Left lung (tissue), 10 donors: ENCODE data around the gene IL16. TPM values are rescaled to one million over a fixed set of nuclear protein-coding genes. Genes with fewer than 3 reads are reported as not detected.
"Not testable (repeated sequence)": the region's sequence is repeated elsewhere in the genome, so short reads cannot be mapped to it uniquely, and the experiment has no call there.

Experiments
- ATAC-seq: fragments of 200-7000 bp; cut with Tn5 transposase; one replicate; pipeline ENCODE4 v1.9.1; 2020; ENCODE audit warnings: moderate library complexity
- DNase-seq, 4 donors: peaks; one replicate each; pipeline ENCODE4 v3.0.0-alpha.2; 2013 to 2020
- H3K27ac ChIP-seq, 2 donors: fragments of 200-600 bp; sonication (generic) in 1 of 2; one replicate each; pipeline versions ENCODE4 v1.5.0 to v1.8.0; 2020 to 2021
- H3K27me3 ChIP-seq, 2 donors: fragments of 200-600 bp; sonication (generic) in 1 of 2; one replicate each; pipeline versions ENCODE4 v1.5.0 to v1.8.0; 2020 to 2021
- H3K36me3 ChIP-seq, 2 donors: fragments of 200-600 bp; sonication (generic) in 1 of 2; one replicate each; pipeline versions ENCODE4 v1.5.0 to v1.8.0; 2020 to 2021
- H3K4me1 ChIP-seq, 2 donors: fragments of 200-600 bp; one replicate each; pipeline ENCODE4 v1.8.0; 2021
- H3K4me3 ChIP-seq, 2 donors: fragments of 200-600 bp; sonication (generic) in 1 of 2; one replicate each; pipeline versions ENCODE4 v1.5.0 to v1.8.0; 2020 to 2021; ENCODE audit warnings: mild to moderate bottlenecking in 1 of 2
- H3K9me3 ChIP-seq, 2 donors: fragments of 200-600 bp; sonication (generic) in 1 of 2; one replicate each; pipeline versions ENCODE4 v1.5.0 to v1.8.0; 2020 to 2021
- intact Hi-C, 2 donors: fragments of 100-400 bp; cut with DNase I; formaldehyde crosslinking; loops; one replicate each; pipeline versions ENCODE4 v1.11.2 to v1.14.2; 2022
- polyA plus RNA-seq, 6 donors: library from polyadenylated mRNA; unstranded; fragments of 120-200 nt; gene quantifications; one replicate each; pipeline ENCODE4 v1.2.1, GENCODE V29; 2013; ENCODE audit not compliant: insufficient read length in 6 of 6
- total RNA-seq, 2 donors: library from RNA; stranded (reverse); fragmentation: NEBNext Ultra II Directional; extraction: Animal tissue kit (Norgen Biotek cat#: 25700); gene quantifications; one replicate each; pipeline ENCODE4 v1.2.1, GENCODE V29; 2021
- TF ChIP-seq, protein P1 (sequence below), 2 donors: fragments of 200-600 bp; sonication (generic) in 1 of 2; IDR thresholded peaks; one replicate each; pipeline versions ENCODE4 v1.5.0 to v1.8.0; 2021; ENCODE audit warnings: antibody characterized with exemption in 2 of 2
- donor health status: DM: no; HTN: yes; CAD: no.
- donor health status: DM: no; HTN: no; CAD: no.

Gene IL16
- total and polyA plus RNA-seq, 8 donors, result 11.4 to 34.3 (median 14.9) TPM

- ATAC-seq, result no peak
- no peak for DNase-seq
- TF ChIP-seq, protein P1, sequence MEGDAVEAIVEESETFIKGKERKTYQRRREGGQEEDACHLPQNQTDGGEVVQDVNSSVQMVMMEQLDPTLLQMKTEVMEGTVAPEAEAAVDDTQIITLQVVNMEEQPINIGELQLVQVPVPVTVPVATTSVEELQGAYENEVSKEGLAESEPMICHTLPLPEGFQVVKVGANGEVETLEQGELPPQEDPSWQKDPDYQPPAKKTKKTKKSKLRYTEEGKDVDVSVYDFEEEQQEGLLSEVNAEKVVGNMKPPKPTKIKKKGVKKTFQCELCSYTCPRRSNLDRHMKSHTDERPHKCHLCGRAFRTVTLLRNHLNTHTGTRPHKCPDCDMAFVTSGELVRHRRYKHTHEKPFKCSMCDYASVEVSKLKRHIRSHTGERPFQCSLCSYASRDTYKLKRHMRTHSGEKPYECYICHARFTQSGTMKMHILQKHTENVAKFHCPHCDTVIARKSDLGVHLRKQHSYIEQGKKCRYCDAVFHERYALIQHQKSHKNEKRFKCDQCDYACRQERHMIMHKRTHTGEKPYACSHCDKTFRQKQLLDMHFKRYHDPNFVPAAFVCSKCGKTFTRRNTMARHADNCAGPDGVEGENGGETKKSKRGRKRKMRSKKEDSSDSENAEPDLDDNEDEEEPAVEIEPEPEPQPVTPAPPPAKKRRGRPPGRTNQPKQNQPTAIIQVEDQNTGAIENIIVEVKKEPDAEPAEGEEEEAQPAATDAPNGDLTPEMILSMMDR (IDR thresholded peaks at IDR 0.05), result no peak
- intact Hi-C loops, result no loop called here
- no peaks in the 10 kb centered on the region for H3K9me3 ChIP-seq
- H3K4me1 ChIP-seq, result no peaks in the 10 kb centered on the region
- no peak overlapping the region for H3K27ac ChIP-seq
- H3K4me3 ChIP-seq, result no peak overlapping the region
- H3K27me3 ChIP-seq, result no peaks in the 10 kb centered on the region
- H3K36me3 ChIP-seq, result no peaks in the 10 kb centered on the region
Measured at GRCh38 chr15:81206018-81206417, 9.3 kb downstream of the IL16 start.

DNA sequence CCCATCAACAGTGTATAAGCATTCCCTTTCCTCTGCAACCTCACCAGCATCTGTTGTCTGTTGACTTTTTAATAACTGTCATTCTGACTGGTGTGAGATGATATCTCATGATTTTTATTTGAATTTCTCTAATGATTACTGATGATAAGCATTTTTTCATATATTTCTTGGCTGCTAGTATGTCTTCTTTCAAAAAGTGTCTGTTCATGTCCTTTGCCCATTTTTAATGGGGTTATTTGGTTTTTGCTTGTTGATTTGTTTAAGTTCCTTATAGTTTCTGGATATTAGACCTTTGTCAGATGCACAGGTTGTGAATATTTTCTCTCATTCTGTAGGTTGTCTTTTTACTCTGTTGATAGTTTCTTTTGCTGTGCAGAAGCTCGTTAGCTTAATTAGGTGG, 11.3 kb downstream of the IL16 start:
- H3K27me3 ChIP-seq, H3K9me3 ChIP-seq, DNase-seq, H3K4me3 ChIP-seq, ATAC-seq, H3K36me3 ChIP-seq, H3K27ac ChIP-seq, H3K4me1 ChIP-seq, intact Hi-C loops: not testable (repeated sequence)

DNA sequence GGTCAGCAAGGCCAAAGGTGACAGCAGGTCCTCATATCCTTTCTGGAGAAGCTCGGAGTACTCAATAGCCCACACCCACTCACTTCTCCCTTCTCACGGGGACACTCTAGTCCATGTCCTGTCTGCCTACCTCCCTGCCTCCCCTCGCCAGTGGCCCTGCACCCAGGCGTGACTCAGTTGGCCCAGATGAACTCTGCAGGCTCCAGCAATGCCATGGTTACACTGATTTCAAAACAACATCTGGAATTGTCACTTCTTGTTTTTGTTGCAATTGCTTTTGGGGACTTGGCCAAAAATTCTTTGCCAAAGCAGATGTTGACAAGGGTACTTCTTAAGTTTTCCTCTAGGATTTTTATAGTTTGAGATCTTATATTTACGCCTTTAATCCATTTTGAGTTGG, 13.0 kb downstream of the IL16 start:
- Histone ChIP-seq H3K27ac (no peak overlapping the region), H3K4me1 (no peaks in the 10 kb centered on the region), H3K36me3 (no peaks in the 10 kb centered on the region), H3K27me3 (no peaks in the 10 kb centered on the region), H3K4me3 (no peak overlapping the region), H3K9me3 (peaks cover 0 to 11% of the 10 kb centered on the region in 2 donors)
- TF ChIP-seq, protein P1 (IDR thresholded peaks at IDR 0.05), result no peak
- ATAC-seq, result no peak
- intact Hi-C loops, result no loop called here
- no peak for DNase-seq

- ATAC-seq (no peak), DNase-seq (no peak)
- intact Hi-C loops, result no loop called here
Measured at GRCh38 chr15:81211376-81211775, 14.7 kb downstream of the IL16 start.

GRCh38 chr15:81213982-81214381, 17.3 kb downstream of the IL16 start:
- Histone ChIP-seq H3K27me3 (no peaks in the 10 kb centered on the region), H3K9me3 (peaks cover 0 to 14% of the 10 kb centered on the region in 2 donors), H3K4me3 (no peak overlapping the region), H3K27ac (no peak overlapping the region), H3K36me3 (no peaks in the 10 kb centered on the region), H3K4me1 (no peaks in the 10 kb centered on the region)
- TF ChIP-seq, protein P1 (IDR thresholded peaks at IDR 0.05), result no peak
- ATAC-seq, result no peak
- no peak for DNase-seq
- intact Hi-C loops, result no loop called here

More at GRCh38 chr15:81211376-81211775, 14.7 kb downstream of the IL16 start:
- Histone ChIP-seq H3K27ac (no peak overlapping the region), H3K27me3 (no peaks in the 10 kb centered on the region), H3K4me1 (no peaks in the 10 kb centered on the region), H3K36me3 (no peaks in the 10 kb centered on the region), H3K4me3 (no peak overlapping the region), H3K9me3 (peaks cover 0 to 14% of the 10 kb centered on the region in 2 donors)
- TF ChIP-seq, protein P1 (IDR thresholded peaks at IDR 0.05), result no peak

GRCh38 chr15:81215531-81215930, 18.9 kb downstream of the IL16 start:
- Histone ChIP-seq H3K36me3 (no peaks in the 10 kb centered on the region), H3K27me3 (no peaks in the 10 kb centered on the region), H3K27ac (no peak overlapping the region), H3K9me3 (peaks cover 0 to 14% of the 10 kb centered on the region in 2 donors), H3K4me1 (no peaks in the 10 kb centered on the region), H3K4me3 (no peak overlapping the region)
- TF ChIP-seq, protein P1 (IDR thresholded peaks at IDR 0.05), result no peak
- DNase-seq, result no peak
- intact Hi-C loops, result no loop called here
- no peak for ATAC-seq
